Measurements from ENCODE around the gene COL18A1. TPM values are rescaled to one million over a fixed set of nuclear protein-coding genes. Genes with fewer than 3 reads are reported as not detected.

The COL18A1 gene
- total and polyA plus RNA-seq, 7 experiments from 2014 or later: 7.0 to 89.8 (median 15.4) TPM

- ChIA-PET CTCF (no interaction called here), POLR2A (no interaction called here)
- H3K4me1 ChIP-seq (ENCODE audit: control insufficient read depth in 2 of 2, insufficient read depth in 2 of 2, low read length in 2 of 2): no peaks in the 10 kb centered on the region
- H3K27ac ChIP-seq (ENCODE audit: low read depth, low read length): no peak overlapping the region
- H3K4me3 ChIP-seq (ENCODE audit: low read length): no peak overlapping the region
- Mint-ChIP-seq H3K27me3 (peaks cover 0 to 22% (median 7%) of the 10 kb centered on the region in 5 donors), H3K27ac (no peak overlapping the region), H3K36me3 (no peaks in the 10 kb centered on the region), H3K9me3 (peaks cover 0 to 1% (median 0%) of the 10 kb centered on the region in 11 donors), H3K4me1 (peaks cover 0 to 2% (median 0%) of the 10 kb centered on the region in 7 donors), H3K4me3 (no peak overlapping the region)
- intact Hi-C loops (cut with micrococcal nuclease): no loop called here
- DNase-seq (no peak), ATAC-seq (no peak)
- H3K27me3 ChIP-seq (ENCODE audit: control insufficient read depth in 2 of 2, insufficient read depth in 2 of 2, low read length in 2 of 2): no peaks in the 10 kb centered on the region
- H3K36me3 ChIP-seq (ENCODE audit: control insufficient read depth in 2 of 3, insufficient read depth in 3 of 3, low read length in 3 of 3): no peaks in the 10 kb centered on the region
- no peaks in the 10 kb centered on the region for H3K9me3 ChIP-seq (ENCODE audit: control insufficient read depth in 2 of 3, low read length in 3 of 3)
Observed at GRCh38 chr21:45383111-45383614, 21.8 kb upstream of the COL18A1 start.

- no peak for ATAC-seq
- Histone ChIP-seq H3K4me1 (ENCODE audit: control insufficient read depth in 2 of 2, insufficient read depth in 2 of 2, low read length in 2 of 2) (no peaks in the 10 kb centered on the region), H3K4me3 (ENCODE audit: low read length) (no peak overlapping the region), H3K27ac (ENCODE audit: low read depth, low read length) (no peak overlapping the region), H3K36me3 (ENCODE audit: control insufficient read depth in 2 of 3, insufficient read depth in 3 of 3, low read length in 3 of 3) (no peaks in the 10 kb centered on the region), H3K27me3 (ENCODE audit: control insufficient read depth in 2 of 2, insufficient read depth in 2 of 2, low read length in 2 of 2) (no peaks in the 10 kb centered on the region), H3K9me3 (ENCODE audit: control insufficient read depth in 2 of 3, low read length in 3 of 3) (no peaks in the 10 kb centered on the region)
- Mint-ChIP-seq H3K27me3 (peaks cover 0 to 22% (median 7%) of the 10 kb centered on the region in 5 donors), H3K4me1 (peaks cover 0 to 2% (median 0%) of the 10 kb centered on the region in 7 donors), H3K4me3 (no peak overlapping the region), H3K9me3 (peaks cover 0 to 1% (median 0%) of the 10 kb centered on the region in 11 donors), H3K36me3 (no peaks in the 10 kb centered on the region), H3K27ac (no peak overlapping the region)
- intact Hi-C loops (cut with micrococcal nuclease): no loop called here
- DNase-seq: no peak
- ChIA-PET CTCF (no interaction called here), POLR2A (no interaction called here)
Observed at GRCh38 chr21:45383615-45384201, 21.3 kb upstream of the COL18A1 start.

GRCh38 chr21:45384656-45385548 lies 20.1 kb upstream of the COL18A1 start:
- ATAC-seq: no peak
- Mint-ChIP-seq H3K27ac (no peak overlapping the region), H3K27me3 (peaks cover 0 to 15% (median under 1%) of the 10 kb centered on the region in 5 donors), H3K36me3 (no peaks in the 10 kb centered on the region), H3K4me3 (no peak overlapping the region), H3K9me3 (peaks cover 0 to 1% (median 0%) of the 10 kb centered on the region in 11 donors), H3K4me1 (peaks cover 0 to 2% (median 0%) of the 10 kb centered on the region in 7 donors)
- Histone ChIP-seq H3K27me3 (ENCODE audit: control insufficient read depth in 2 of 2, insufficient read depth in 2 of 2, low read length in 2 of 2) (no peaks in the 10 kb centered on the region), H3K4me3 (ENCODE audit: low read length) (no peak overlapping the region), H3K9me3 (ENCODE audit: control insufficient read depth in 2 of 3, low read length in 3 of 3) (no peaks in the 10 kb centered on the region), H3K36me3 (ENCODE audit: control insufficient read depth in 2 of 3, insufficient read depth in 3 of 3, low read length in 3 of 3) (no peaks in the 10 kb centered on the region), H3K4me1 (ENCODE audit: control insufficient read depth in 2 of 2, insufficient read depth in 2 of 2, low read length in 2 of 2) (no peaks in the 10 kb centered on the region), H3K27ac (ENCODE audit: low read depth, low read length) (no peak overlapping the region)
- POLR2A ChIA-PET: no interaction called here
- intact Hi-C loops (cut with micrococcal nuclease): no loop called here
- no peak for DNase-seq
- CTCF ChIA-PET: interaction anchor here (0.6 kb wide), 1 partner anchor 235 kb away, joined by 3 read pairs; no protein-coding TSS in a partner anchor

- Histone ChIP-seq H3K27me3 (ENCODE audit: control insufficient read depth in 2 of 2, insufficient read depth in 2 of 2, low read length in 2 of 2) (no peaks in the 10 kb centered on the region), H3K36me3 (ENCODE audit: control insufficient read depth in 2 of 3, insufficient read depth in 3 of 3, low read length in 3 of 3) (no peaks in the 10 kb centered on the region), H3K9me3 (ENCODE audit: control insufficient read depth in 2 of 3, low read length in 3 of 3) (no peaks in the 10 kb centered on the region), H3K4me1 (ENCODE audit: control insufficient read depth in 2 of 2, insufficient read depth in 2 of 2, low read length in 2 of 2) (no peaks in the 10 kb centered on the region), H3K4me3 (ENCODE audit: low read length) (no peak overlapping the region), H3K27ac (ENCODE audit: low read depth, low read length) (no peak overlapping the region)
- H3K27me3 Mint-ChIP-seq: peaks cover 0 to 14% (median 0%) of the 10 kb centered on the region in 5 donors
- ATAC-seq: no peak
- no peak overlapping the region for H3K27ac Mint-ChIP-seq
- intact Hi-C loops (cut with micrococcal nuclease): no loop called here
- ChIA-PET CTCF (no interaction called here), POLR2A (no interaction called here)
- no peak for DNase-seq
- H3K36me3 Mint-ChIP-seq: no peaks in the 10 kb centered on the region
- peaks cover 0 to 1% (median 0%) of the 10 kb centered on the region in 11 donors for H3K9me3 Mint-ChIP-seq
- peaks cover 0 to 2% (median 0%) of the 10 kb centered on the region in 7 donors for H3K4me1 Mint-ChIP-seq
- no peak overlapping the region for H3K4me3 Mint-ChIP-seq
Observed at GRCh38 chr21:45385549-45386050, 19.4 kb upstream of the COL18A1 start.

GRCh38 chr21:45386336-45386727 lies 18.6 kb upstream of the COL18A1 start:
- ATAC-seq (no peak), DNase-seq (no peak)
- Histone ChIP-seq H3K36me3 (ENCODE audit: control insufficient read depth in 2 of 3, insufficient read depth in 3 of 3, low read length in 3 of 3) (no peaks in the 10 kb centered on the region), H3K4me3 (ENCODE audit: low read length) (no peak overlapping the region), H3K9me3 (ENCODE audit: control insufficient read depth in 2 of 3, low read length in 3 of 3) (no peaks in the 10 kb centered on the region), H3K4me1 (ENCODE audit: control insufficient read depth in 2 of 2, insufficient read depth in 2 of 2, low read length in 2 of 2) (no peaks in the 10 kb centered on the region), H3K27ac (ENCODE audit: low read depth, low read length) (no peak overlapping the region), H3K27me3 (ENCODE audit: control insufficient read depth in 2 of 2, insufficient read depth in 2 of 2, low read length in 2 of 2) (no peaks in the 10 kb centered on the region)
- Mint-ChIP-seq H3K9me3 (no peaks in the 10 kb centered on the region), H3K4me1 (peaks cover 0 to 2% (median 0%) of the 10 kb centered on the region in 7 donors), H3K27me3 (peaks cover 0 to 14% (median 0%) of the 10 kb centered on the region in 5 donors), H3K36me3 (no peaks in the 10 kb centered on the region), H3K27ac (no peak overlapping the region), H3K4me3 (no peak overlapping the region)
- ChIA-PET POLR2A (no interaction called here), CTCF (no interaction called here)
- intact Hi-C loops (cut with micrococcal nuclease): no loop called here

- ChIA-PET POLR2A (no interaction called here), CTCF (interaction anchor here (0.8 kb wide), 1 partner anchor 53 kb away, joined by 3 read pairs; no protein-coding TSS in a partner anchor)
- H3K27me3 Mint-ChIP-seq: peaks cover 0 to 14% (median 0%) of the 10 kb centered on the region in 5 donors
- peak in 1 of 9 donors; percentile 4 for DNase-seq
- no peaks in the 10 kb centered on the region for H3K36me3 Mint-ChIP-seq
- Histone ChIP-seq H3K9me3 (ENCODE audit: control insufficient read depth in 2 of 3, low read length in 3 of 3) (no peaks in the 10 kb centered on the region), H3K27me3 (ENCODE audit: control insufficient read depth in 2 of 2, insufficient read depth in 2 of 2, low read length in 2 of 2) (no peaks in the 10 kb centered on the region), H3K4me3 (ENCODE audit: low read length) (no peak overlapping the region), H3K4me1 (ENCODE audit: control insufficient read depth in 2 of 2, insufficient read depth in 2 of 2, low read length in 2 of 2) (no peaks in the 10 kb centered on the region), H3K36me3 (ENCODE audit: control insufficient read depth in 2 of 3, insufficient read depth in 3 of 3, low read length in 3 of 3) (no peaks in the 10 kb centered on the region), H3K27ac (ENCODE audit: low read depth, low read length) (no peak overlapping the region)
- H3K9me3 Mint-ChIP-seq: no peaks in the 10 kb centered on the region
- H3K4me3 Mint-ChIP-seq: no peak overlapping the region
- intact Hi-C loops (cut with micrococcal nuclease): no loop called here
- peaks cover 0 to 2% (median 0%) of the 10 kb centered on the region in 7 donors for H3K4me1 Mint-ChIP-seq
- ATAC-seq: no peak
- H3K27ac Mint-ChIP-seq: no peak overlapping the region
Observed at GRCh38 chr21:45386728-45387371, 18.1 kb upstream of the COL18A1 start.
